ENCODE results near the gene NUDT5. TPM values are rescaled to one million over a fixed set of nuclear protein-coding genes. Genes with fewer than 3 reads are reported as not detected.

Gene NUDT5
- total and polyA plus RNA-seq, 2 of the 8 experiments (the other 6 are each of a cell fraction or from before 2014, with no cell fraction given): 130 to 134 TPM

DNA sequence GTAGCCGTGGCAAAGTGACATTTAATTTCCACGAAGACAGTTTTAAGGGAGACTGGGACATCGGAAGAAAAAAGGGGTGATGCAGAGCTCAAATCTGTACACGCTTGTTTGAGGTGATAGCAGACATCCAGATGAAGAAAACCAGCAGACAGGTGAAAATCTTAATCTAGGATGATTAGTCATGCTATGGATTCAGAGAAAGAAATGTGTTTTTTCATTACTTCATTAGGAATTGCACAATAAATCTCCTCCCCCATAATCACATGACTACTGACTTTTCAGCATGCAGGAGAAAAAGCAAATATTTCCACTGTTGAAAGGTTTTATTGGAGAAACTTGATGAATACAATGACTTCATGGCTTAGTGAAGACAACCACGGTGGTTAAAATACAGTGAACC is 2.5 kb downstream of the NUDT5 start:
- Histone ChIP-seq H4K5ac (ENCODE audit: insufficient read length, low read depth, low read length) (no peak overlapping the region), H3K14ac (ENCODE audit: insufficient read length) (no peak overlapping the region), H3K4me3 (ENCODE audit: extremely low read depth in 1 of 4, insufficient read depth in 2 of 4, low read depth in 3 of 4, low read length in 4 of 4) (no peak overlapping the region), H2BK15ac (ENCODE audit: low read length) (no peak overlapping the region), H3K18ac (ENCODE audit: extremely low read depth, low read length) (no peak overlapping the region), H3K4ac (replicated peaks; ENCODE audit: insufficient read length, low read depth, low read length) (no peak overlapping the region), H2AFZ (ENCODE audit: low read length) (no peak overlapping the region), H3K27ac (ENCODE audit: low read depth, low read length) (no peak overlapping the region), H4K20me1 (replicated peaks in 1 of 2; ENCODE audit: control insufficient read depth in 1 of 2, insufficient read depth in 2 of 2, low read length in 2 of 2) (peaks cover 0 to 6% of the 10 kb centered on the region in 2 experiments), H3K23ac (ENCODE audit: insufficient read length) (no peak overlapping the region), H2AK5ac (ENCODE audit: low read depth, low read length) (no peak overlapping the region), H3K79me1 (ENCODE audit: low read depth, low read length) (no peaks in the 10 kb centered on the region), H4K91ac (replicated peaks; ENCODE audit: insufficient read length, low read length) (no peak overlapping the region), H3K23me2 (ENCODE audit: low read depth, low read length) (no peaks in the 10 kb centered on the region; the same call in 1 of the 2 replicates), H3K79me2 (ENCODE audit: control insufficient read depth in 1 of 2, insufficient read depth in 2 of 2, low read length in 2 of 2) (peaks cover 15 to 88% of the 10 kb centered on the region in 2 experiments), H2BK5ac (ENCODE audit: low read depth, low read length) (no peak overlapping the region), H2BK20ac (ENCODE audit: low read length) (no peak overlapping the region), H3K27me3 (replicated peaks in 1 of 4; ENCODE audit: control insufficient read depth in 3 of 4, extremely low read depth in 1 of 4, insufficient read depth in 3 of 4, low read length in 3 of 4) (no peaks in the 10 kb centered on the region), H3K4me1 (replicated peaks in 1 of 4; ENCODE audit: control insufficient read depth in 3 of 4, insufficient read depth in 4 of 4, low read length in 3 of 4) (peaks cover 0 to 1% (median 0%) of the 10 kb centered on the region in 4 experiments; a peak in 2 of 7 replicates), H3K9me3 (ENCODE audit: insufficient read depth in 2 of 2, low read depth in 1 of 2, low read length in 1 of 2) (no peaks in the 10 kb centered on the region), H3K56ac (replicated peaks; ENCODE audit: insufficient read length, low read depth, low read length) (no peak overlapping the region), H2BK120ac (replicated peaks; ENCODE audit: low read depth, low read length) (no peak overlapping the region), H3K4me2 (ENCODE audit: insufficient read depth in 1 of 2, low read depth in 2 of 2, low read length in 2 of 2) (no peak overlapping the region), H3K9ac (replicated peaks in 1 of 4; ENCODE audit: extremely low read depth in 1 of 4, low read depth in 3 of 4, low read length in 3 of 4) (no peak overlapping the region), H2BK12ac (ENCODE audit: low read depth, low read length) (no peak overlapping the region), H3K36me3 (ENCODE audit: control insufficient read depth in 2 of 4, insufficient read depth in 4 of 4, low read length in 3 of 4) (peaks cover 0 to 5% (median 2%) of the 10 kb centered on the region in 4 experiments; a peak in 1 of 8 replicates), H4K8ac (ENCODE audit: extremely low read depth, insufficient read depth, low read length) (no peak overlapping the region)
- FAIRE-seq (no peak), DNase-seq (ENCODE audit: low read depth in 1 of 2, low spot score in 2 of 2) (no peak)
- 99% methylated on average over 5 of the region's 5 CpGs; no CpG with 5 or more reads in 1 of the 2 experiments for WGBS, 2 experiments (ENCODE audit: extremely low coverage in 1 of 2, insufficient coverage in 1 of 2, insufficient read length in 1 of 2, insufficient replicate concordance in 2 of 2, low coverage in 1 of 2, low lambda C conversion rate in 2 of 2, missing lambda C conversion rate in 1 of 2)
- POLR2A ChIA-PET (ENCODE audit: partially characterized antibody): interaction anchor here (0.6 kb wide), 1 partner anchor 12 kb away, joined by 3 read pairs; no protein-coding TSS in a partner anchor
- TF ChIP-seq TAF1 (IDR thresholded peaks at IDR 0.05; ENCODE audit: low read depth, low read length) (no peak), TCF12 (IDR thresholded peaks at IDR 0.05; ENCODE audit: low read depth, low read length) (no peak), POLR2AphosphoS5 (IDR thresholded peaks at IDR 0.05; ENCODE audit: low read depth, low read length) (no peak), RAD21 (IDR thresholded peaks at IDR 0.05 in 1 of 2, conservative IDR thresholded peaks at IDR 0.05 in 1 of 2; ENCODE audit: low read depth in 2 of 2, low read length in 2 of 2) (no peak), CEBPB (IDR thresholded peaks at IDR 0.05; ENCODE audit: low read depth, low read length) (peak; percentile 44; the same call in 1 of the 2 replicates), SP4 (IDR thresholded peaks at IDR 0.05; ENCODE audit: low read length) (no peak), MAFK (IDR thresholded peaks at IDR 0.05; ENCODE audit: low read depth, low read length) (no peak)
- CTCF ChIA-PET (ENCODE audit: partially characterized antibody): interaction anchor here (0.6 to 1.8 kb wide), 3 partner anchors 11 to 1098 kb away, joined by 3 to 4 read pairs (median 3); no protein-coding TSS in a partner anchor

Data from H1 (cell line).